ENCODE measurements around the gene LMOD3. TPM values are rescaled to one million over a fixed set of nuclear protein-coding genes. Genes with fewer than 3 reads are reported as not detected.

LMOD3 gene
- total and polyA plus RNA-seq, 2 of the 8 experiments (the other 6 are each of a cell fraction or from before 2014, with no cell fraction given), result not detected

- H3K36me3 ChIP-seq (ENCODE audit: control insufficient read depth in 2 of 4, insufficient read depth in 4 of 4, low read length in 3 of 4), result peaks cover 0 to 7% (median 0%) of the 10 kb centered on the region in 4 experiments; a peak in 2 of 8 replicates
- H3K23me2 ChIP-seq (ENCODE audit: low read depth, low read length), result no peaks in the 10 kb centered on the region
- H4K20me1 ChIP-seq (replicated peaks in 1 of 2; ENCODE audit: control insufficient read depth in 1 of 2, insufficient read depth in 2 of 2, low read length in 2 of 2), result no peaks in the 10 kb centered on the region
- no peaks in the 10 kb centered on the region for H3K79me1 ChIP-seq (ENCODE audit: low read depth, low read length)
- no peak overlapping the region for H4K91ac ChIP-seq (replicated peaks; ENCODE audit: insufficient read length, low read length)
- H3K27ac ChIP-seq (ENCODE audit: low read depth, low read length), result no peak overlapping the region
- no peak overlapping the region for H2BK12ac ChIP-seq (ENCODE audit: low read depth, low read length)
- H3K4ac ChIP-seq (replicated peaks; ENCODE audit: insufficient read length, low read depth, low read length), result no peak overlapping the region
- ChIA-PET CTCF (ENCODE audit: partially characterized antibody) (interaction anchor here (1.5 to 1.7 kb wide), 2 partner anchors 8 to 13 kb away, joined by 5 to 6 read pairs; no protein-coding TSS in a partner anchor), POLR2A (ENCODE audit: partially characterized antibody) (no interaction called here)
- H3K9me3 ChIP-seq (ENCODE audit: insufficient read depth in 2 of 2, low read depth in 1 of 2, low read length in 1 of 2), result no peaks in the 10 kb centered on the region
- WGBS, 2 experiments (ENCODE audit: extremely low coverage in 1 of 2, insufficient coverage in 1 of 2, insufficient read length in 1 of 2, insufficient replicate concordance in 2 of 2, low coverage in 1 of 2, low lambda C conversion rate in 2 of 2, missing lambda C conversion rate in 1 of 2), result 88% methylated on average over 5 of the region's 5 CpGs; no CpG with 5 or more reads in 1 of the 2 experiments
- H2AFZ ChIP-seq (ENCODE audit: low read length), result no peak overlapping the region
- no peak overlapping the region for H3K56ac ChIP-seq (replicated peaks; ENCODE audit: insufficient read length, low read depth, low read length)
- FAIRE-seq, result no peak
- no peak overlapping the region for H2BK5ac ChIP-seq (ENCODE audit: low read depth, low read length)
- no peak overlapping the region for H3K9ac ChIP-seq (replicated peaks in 1 of 4; ENCODE audit: extremely low read depth in 1 of 4, low read depth in 3 of 4, low read length in 3 of 4)
- DNase-seq (ENCODE audit: low read depth in 1 of 2, low spot score in 2 of 2), result no peak
- H2BK120ac ChIP-seq (replicated peaks; ENCODE audit: low read depth, low read length), result no peak overlapping the region
- H3K4me3 ChIP-seq (ENCODE audit: extremely low read depth in 1 of 4, insufficient read depth in 2 of 4, low read depth in 3 of 4, low read length in 4 of 4), result no peak overlapping the region
- no peak overlapping the region for H3K23ac ChIP-seq (ENCODE audit: insufficient read length)
- TF ChIP-seq TAF7 (optimal IDR thresholded peaks at IDR 0.05; ENCODE audit: borderline replicate concordance, low read depth, low read length) (no peak), EZH2 (IDR thresholded peaks at IDR 0.05; ENCODE audit: low read depth, low read length, severe bottlenecking) (no peak), POLR2A (IDR thresholded peaks at IDR 0.05; ENCODE audit: control extremely low read depth in 1 of 2, low read depth in 2 of 2, low read length in 2 of 2) (no peak), BRCA1 (IDR thresholded peaks at IDR 0.05; ENCODE audit: low read depth, low read length) (no peak), RXRA (IDR thresholded peaks at IDR 0.05; ENCODE audit: insufficient read depth, low read depth, low read length) (no peak)
- H2AK5ac ChIP-seq (ENCODE audit: low read depth, low read length), result no peak overlapping the region
- H4K8ac ChIP-seq (ENCODE audit: extremely low read depth, insufficient read depth, low read length), result no peak overlapping the region
- H4K5ac ChIP-seq (ENCODE audit: insufficient read length, low read depth, low read length), result no peak overlapping the region
- H3K14ac ChIP-seq (ENCODE audit: insufficient read length), result no peak overlapping the region
- H3K27me3 ChIP-seq (replicated peaks in 1 of 4; ENCODE audit: control insufficient read depth in 3 of 4, extremely low read depth in 1 of 4, insufficient read depth in 3 of 4, low read length in 3 of 4), result no peaks in the 10 kb centered on the region
- no peak overlapping the region for H3K4me2 ChIP-seq (ENCODE audit: insufficient read depth in 1 of 2, low read depth in 2 of 2, low read length in 2 of 2)
- H3K18ac ChIP-seq (ENCODE audit: extremely low read depth, low read length), result no peak overlapping the region
- H2BK20ac ChIP-seq (ENCODE audit: low read length), result no peak overlapping the region
- H3K79me2 ChIP-seq (ENCODE audit: control insufficient read depth in 1 of 2, insufficient read depth in 2 of 2, low read length in 2 of 2), result no peaks in the 10 kb centered on the region
- peaks cover 0 to 4% (median 3%) of the 10 kb centered on the region in 4 experiments; a peak in 5 of 7 replicates for H3K4me1 ChIP-seq (replicated peaks in 1 of 4; ENCODE audit: control insufficient read depth in 3 of 4, insufficient read depth in 4 of 4, low read length in 3 of 4)
- H2BK15ac ChIP-seq (ENCODE audit: low read length), result no peak overlapping the region
Observed at GRCh38 chr3:69108811-69109210, 13.6 kb downstream of the LMOD3 start.

Measured in H1 (cell line).